GM19099 (cell line): ENCODE data around the gene RSRC1.

ENCODE experiments used
- POLR2A ChIP-seq: IDR thresholded peaks from 3 replicates; pipeline ENCODE4 v1.6.1; 2011; ENCODE audit warnings: low read depth; ENCODE audit not compliant: insufficient read length; ENCODE audit errors: extremely low read depth

RSRC1 gene

GRCh38 chr3:158247288-158247687 is 137.4 kb downstream of the RSRC1 start:
- no peak for TF ChIP-seq POLR2A

GRCh38 chr3:158248261-158248660 is 138.4 kb downstream of the RSRC1 start:
- TF ChIP-seq POLR2A, result no peak

GRCh38 chr3:158249183-158249582 is 139.3 kb downstream of the RSRC1 start:
- no peak for TF ChIP-seq POLR2A

- TF ChIP-seq POLR2A, result no peak
Observed at GRCh38 chr3:158258619-158259018, 148.7 kb downstream of the RSRC1 start.

- no peak for TF ChIP-seq POLR2A
Observed at GRCh38 chr3:158260392-158260791, 150.5 kb downstream of the RSRC1 start.

- TF ChIP-seq POLR2A, result no peak
Observed at GRCh38 chr3:158261371-158261991, 151.6 kb downstream of the RSRC1 start.

- no peak for TF ChIP-seq POLR2A
Observed at GRCh38 chr3:158264894-158265293, 155.0 kb downstream of the RSRC1 start.

- TF ChIP-seq POLR2A, result no peak
Observed at GRCh38 chr3:158267015-158267414, 157.1 kb downstream of the RSRC1 start.

- TF ChIP-seq POLR2A, result no peak
Observed at GRCh38 chr3:158269942-158270341, 160.1 kb downstream of the RSRC1 start.

- no peak for TF ChIP-seq POLR2A
Observed at GRCh38 chr3:158272081-158272480, 162.2 kb downstream of the RSRC1 start.

GRCh38 chr3:158273656-158274055 is 163.8 kb downstream of the RSRC1 start:
- TF ChIP-seq POLR2A, result no peak

GRCh38 chr3:158278187-158278586 is 168.3 kb downstream of the RSRC1 start:
- TF ChIP-seq POLR2A, result no peak

GRCh38 chr3:158279609-158280008 is 169.7 kb downstream of the RSRC1 start:
- no peak for TF ChIP-seq POLR2A

GRCh38 chr3:158295771-158296170 is 185.9 kb downstream of the RSRC1 start:
- no peak for TF ChIP-seq POLR2A

- TF ChIP-seq POLR2A, result no peak
Observed at GRCh38 chr3:158297940-158298339, 188.1 kb downstream of the RSRC1 start.

GRCh38 chr3:158308236-158308928 is 198.5 kb downstream of the RSRC1 start:
- no peak for TF ChIP-seq POLR2A
